GM18526 (cell line): Measurements from ENCODE around the gene FARS2.

Experiments
- POLR2A ChIP-seq: IDR thresholded peaks from 3 replicates; pipeline ENCODE4 v1.6.1; 2011; ENCODE audit not compliant: insufficient read length; ENCODE audit errors: extremely low read depth

The FARS2 gene

GRCh38 chr6:5534643-5535042 is 273.3 kb downstream of the FARS2 start:
- TF ChIP-seq POLR2A = no peak

- TF ChIP-seq POLR2A = no peak
These were observed 275.3 kb downstream of the FARS2 start for GRCh38 chr6:5536644-5537043.

GRCh38 chr6:5537132-5537531 is 275.8 kb downstream of the FARS2 start:
- TF ChIP-seq POLR2A = no peak

GRCh38 chr6:5537967-5538366 is 276.7 kb downstream of the FARS2 start:
- no peak for TF ChIP-seq POLR2A

GRCh38 chr6:5540370-5540769 is 279.1 kb downstream of the FARS2 start:
- TF ChIP-seq POLR2A = no peak

- no peak for TF ChIP-seq POLR2A
These were observed 279.7 kb downstream of the FARS2 start for GRCh38 chr6:5541025-5541424.

GRCh38 chr6:5541751-5542432 is 280.6 kb downstream of the FARS2 start:
- no peak for TF ChIP-seq POLR2A

GRCh38 chr6:5547556-5547955 is 286.2 kb downstream of the FARS2 start:
- TF ChIP-seq POLR2A = no peak

- TF ChIP-seq POLR2A = no peak
These were observed 289.3 kb downstream of the FARS2 start for GRCh38 chr6:5550631-5551030.

GRCh38 chr6:5552243-5552642 is 290.9 kb downstream of the FARS2 start:
- no peak for TF ChIP-seq POLR2A

- no peak for TF ChIP-seq POLR2A
These were observed 292.5 kb downstream of the FARS2 start for GRCh38 chr6:5553767-5554166.

GRCh38 chr6:5554226-5554625 is 292.9 kb downstream of the FARS2 start:
- TF ChIP-seq POLR2A = no peak

- no peak for TF ChIP-seq POLR2A
These were observed 294.7 kb downstream of the FARS2 start for GRCh38 chr6:5556011-5556410.

- no peak for TF ChIP-seq POLR2A
These were observed 296.2 kb downstream of the FARS2 start for GRCh38 chr6:5557506-5557905.

- TF ChIP-seq POLR2A = no peak
These were observed 298.3 kb downstream of the FARS2 start for GRCh38 chr6:5559651-5560050.

GRCh38 chr6:5562277-5562676 is 301.0 kb downstream of the FARS2 start:
- no peak for TF ChIP-seq POLR2A

- TF ChIP-seq POLR2A = no peak
These were observed 301.8 kb downstream of the FARS2 start for GRCh38 chr6:5563086-5563485.
